ENCODE data around the gene TIAM1.

TIAM1 gene

GRCh38 chr21:31354604-31355443, 10.8 kb upstream of the TIAM1 start:
- Histone ChIP-seq H3K4me3 (ENCODE audit: low read length in 2 of 2) (no peak overlapping the region), H3K4me1 (ENCODE audit: control insufficient read depth, insufficient read depth, low read length) (no peaks in the 10 kb centered on the region), H3K27me3 (ENCODE audit: control insufficient read depth in 1 of 2, insufficient read depth in 2 of 2, low read length in 2 of 2) (no peaks in the 10 kb centered on the region), H3K27ac (ENCODE audit: low read length) (no peak overlapping the region), H3K9me3 (ENCODE audit: control insufficient read depth in 2 of 2, low read length in 2 of 2) (peaks cover 0 to 2% of the 10 kb centered on the region in 2 donors), H3K36me3 (ENCODE audit: control insufficient read depth in 2 of 2, insufficient read depth in 2 of 2, low read length in 2 of 2) (no peaks in the 10 kb centered on the region), H3K9ac (ENCODE audit: low read length in 2 of 2) (no peak overlapping the region)

- H3K27ac ChIP-seq (ENCODE audit: low read length) = no peak overlapping the region
- H3K9ac ChIP-seq (ENCODE audit: low read length in 2 of 2) = no peak overlapping the region
- H3K4me1 ChIP-seq (ENCODE audit: control insufficient read depth, insufficient read depth, low read length) = no peaks in the 10 kb centered on the region
These were observed 10.1 kb upstream of the TIAM1 start for GRCh38 chr21:31354122-31354521.

GRCh38 chr21:31352836-31353235, 8.8 kb upstream of the TIAM1 start:
- Histone ChIP-seq H3K9me3 (ENCODE audit: control insufficient read depth in 2 of 2, low read length in 2 of 2) (no peaks in the 10 kb centered on the region), H3K36me3 (ENCODE audit: control insufficient read depth in 2 of 2, insufficient read depth in 2 of 2, low read length in 2 of 2) (no peaks in the 10 kb centered on the region), H3K9ac (ENCODE audit: low read length in 2 of 2) (no peak overlapping the region), H3K4me3 (ENCODE audit: low read length in 2 of 2) (no peak overlapping the region), H3K27me3 (ENCODE audit: control insufficient read depth in 1 of 2, insufficient read depth in 2 of 2, low read length in 2 of 2) (no peaks in the 10 kb centered on the region), H3K27ac (ENCODE audit: low read length) (no peak overlapping the region), H3K4me1 (ENCODE audit: control insufficient read depth, insufficient read depth, low read length) (no peaks in the 10 kb centered on the region)

More at GRCh38 chr21:31354122-31354521, 10.1 kb upstream of the TIAM1 start:
- Histone ChIP-seq H3K36me3 (ENCODE audit: control insufficient read depth in 2 of 2, insufficient read depth in 2 of 2, low read length in 2 of 2) (no peaks in the 10 kb centered on the region), H3K4me3 (ENCODE audit: low read length in 2 of 2) (no peak overlapping the region), H3K9me3 (ENCODE audit: control insufficient read depth in 2 of 2, low read length in 2 of 2) (peaks cover 0 to 2% of the 10 kb centered on the region in 2 donors), H3K27me3 (ENCODE audit: control insufficient read depth in 1 of 2, insufficient read depth in 2 of 2, low read length in 2 of 2) (no peaks in the 10 kb centered on the region)

- no peaks in the 10 kb centered on the region for H3K27me3 ChIP-seq (ENCODE audit: control insufficient read depth in 1 of 2, insufficient read depth in 2 of 2, low read length in 2 of 2)
- H3K9ac ChIP-seq (ENCODE audit: low read length in 2 of 2) = no peak overlapping the region
- no peak overlapping the region for H3K4me3 ChIP-seq (ENCODE audit: low read length in 2 of 2)
- H3K4me1 ChIP-seq (ENCODE audit: control insufficient read depth, insufficient read depth, low read length) = no peaks in the 10 kb centered on the region
- H3K27ac ChIP-seq (ENCODE audit: low read length) = no peak overlapping the region
- H3K9me3 ChIP-seq (ENCODE audit: control insufficient read depth in 2 of 2, low read length in 2 of 2) = no peaks in the 10 kb centered on the region
- no peaks in the 10 kb centered on the region for H3K36me3 ChIP-seq (ENCODE audit: control insufficient read depth in 2 of 2, insufficient read depth in 2 of 2, low read length in 2 of 2)
These were observed 7.9 kb upstream of the TIAM1 start for GRCh38 chr21:31351960-31352359.

- Histone ChIP-seq H3K9me3 (ENCODE audit: control insufficient read depth in 2 of 2, low read length in 2 of 2) (no peaks in the 10 kb centered on the region), H3K27ac (ENCODE audit: low read length) (no peak overlapping the region), H3K9ac (ENCODE audit: low read length in 2 of 2) (no peak overlapping the region), H3K36me3 (ENCODE audit: control insufficient read depth in 2 of 2, insufficient read depth in 2 of 2, low read length in 2 of 2) (no peaks in the 10 kb centered on the region), H3K4me3 (ENCODE audit: low read length in 2 of 2) (no peak overlapping the region), H3K4me1 (ENCODE audit: control insufficient read depth, insufficient read depth, low read length) (no peaks in the 10 kb centered on the region), H3K27me3 (ENCODE audit: control insufficient read depth in 1 of 2, insufficient read depth in 2 of 2, low read length in 2 of 2) (no peaks in the 10 kb centered on the region)
These were observed 7.4 kb upstream of the TIAM1 start for GRCh38 chr21:31351438-31351837.

- Histone ChIP-seq H3K4me1 (ENCODE audit: control insufficient read depth, insufficient read depth, low read length) (no peaks in the 10 kb centered on the region), H3K27ac (ENCODE audit: low read length) (no peak overlapping the region), H3K4me3 (ENCODE audit: low read length in 2 of 2) (no peak overlapping the region), H3K36me3 (ENCODE audit: control insufficient read depth in 2 of 2, insufficient read depth in 2 of 2, low read length in 2 of 2) (no peaks in the 10 kb centered on the region), H3K27me3 (ENCODE audit: control insufficient read depth in 1 of 2, insufficient read depth in 2 of 2, low read length in 2 of 2) (peaks cover 3 to 4% of the 10 kb centered on the region in 2 donors), H3K9ac (ENCODE audit: low read length in 2 of 2) (no peak overlapping the region), H3K9me3 (ENCODE audit: control insufficient read depth in 2 of 2, low read length in 2 of 2) (no peaks in the 10 kb centered on the region)
These were observed 5.1 kb upstream of the TIAM1 start for GRCh38 chr21:31349208-31349607.

- H3K27ac ChIP-seq (ENCODE audit: low read length) = no peak overlapping the region
These were observed 4.1 kb upstream of the TIAM1 start for GRCh38 chr21:31348188-31348587.

GRCh38 chr21:31347435-31348032, 3.5 kb upstream of the TIAM1 start:
- Histone ChIP-seq H3K9ac (ENCODE audit: low read length in 2 of 2) (no peak overlapping the region), H3K4me3 (ENCODE audit: low read length in 2 of 2) (no peak overlapping the region), H3K27me3 (ENCODE audit: control insufficient read depth in 1 of 2, insufficient read depth in 2 of 2, low read length in 2 of 2) (peaks cover 14 to 16% of the 10 kb centered on the region in 2 donors), H3K36me3 (ENCODE audit: control insufficient read depth in 2 of 2, insufficient read depth in 2 of 2, low read length in 2 of 2) (no peaks in the 10 kb centered on the region), H3K4me1 (ENCODE audit: control insufficient read depth, insufficient read depth, low read length) (no peaks in the 10 kb centered on the region), H3K9me3 (ENCODE audit: control insufficient read depth in 2 of 2, low read length in 2 of 2) (no peaks in the 10 kb centered on the region), H3K27ac (ENCODE audit: low read length) (no peak overlapping the region)

More at GRCh38 chr21:31348188-31348587, 4.1 kb upstream of the TIAM1 start:
- H3K9me3 ChIP-seq (ENCODE audit: control insufficient read depth in 2 of 2, low read length in 2 of 2) = no peaks in the 10 kb centered on the region
- H3K36me3 ChIP-seq (ENCODE audit: control insufficient read depth in 2 of 2, insufficient read depth in 2 of 2, low read length in 2 of 2) = no peaks in the 10 kb centered on the region
- H3K9ac ChIP-seq (ENCODE audit: low read length in 2 of 2) = no peak overlapping the region
- H3K4me3 ChIP-seq (ENCODE audit: low read length in 2 of 2) = no peak overlapping the region
- H3K27me3 ChIP-seq (ENCODE audit: control insufficient read depth in 1 of 2, insufficient read depth in 2 of 2, low read length in 2 of 2) = peaks cover 10 to 13% of the 10 kb centered on the region in 2 donors
- H3K4me1 ChIP-seq (ENCODE audit: control insufficient read depth, insufficient read depth, low read length) = no peaks in the 10 kb centered on the region

- Histone ChIP-seq H3K9me3 (ENCODE audit: control insufficient read depth in 2 of 2, low read length in 2 of 2) (no peaks in the 10 kb centered on the region), H3K9ac (ENCODE audit: low read length in 2 of 2) (no peak overlapping the region), H3K4me1 (ENCODE audit: control insufficient read depth, insufficient read depth, low read length) (no peaks in the 10 kb centered on the region), H3K36me3 (ENCODE audit: control insufficient read depth in 2 of 2, insufficient read depth in 2 of 2, low read length in 2 of 2) (no peaks in the 10 kb centered on the region), H3K4me3 (ENCODE audit: low read length in 2 of 2) (no peak overlapping the region), H3K27me3 (ENCODE audit: control insufficient read depth in 1 of 2, insufficient read depth in 2 of 2, low read length in 2 of 2) (peaks cover 14 to 17% of the 10 kb centered on the region in 2 donors), H3K27ac (ENCODE audit: low read length) (no peak overlapping the region)
These were observed 2.3 kb upstream of the TIAM1 start for GRCh38 chr21:31346256-31346821.

- no peaks in the 10 kb centered on the region for H3K36me3 ChIP-seq (ENCODE audit: control insufficient read depth in 2 of 2, insufficient read depth in 2 of 2, low read length in 2 of 2)
- H3K4me1 ChIP-seq (ENCODE audit: control insufficient read depth, insufficient read depth, low read length) = no peaks in the 10 kb centered on the region
- H3K4me3 ChIP-seq (ENCODE audit: low read length in 2 of 2) = no peak overlapping the region
- H3K9ac ChIP-seq (ENCODE audit: low read length in 2 of 2) = no peak overlapping the region
- no peaks in the 10 kb centered on the region for H3K9me3 ChIP-seq (ENCODE audit: control insufficient read depth in 2 of 2, low read length in 2 of 2)
- no peak overlapping the region for H3K27ac ChIP-seq (ENCODE audit: low read length)
- peaks cover 14 to 17% of the 10 kb centered on the region in 2 donors for H3K27me3 ChIP-seq (ENCODE audit: control insufficient read depth in 1 of 2, insufficient read depth in 2 of 2, low read length in 2 of 2)
These were observed 1.1 kb upstream of the TIAM1 start for GRCh38 chr21:31345136-31345535.
